Mesenchymal stem cell (in vitro differentiated cells and primary cell): ENCODE data around the gene FAM170A.

Source experiments
- DNase-seq: peaks from one replicate; pipeline ENCODE4 v3.0.0-alpha.2; 2013
- H2AFZ ChIP-seq: one replicate; pipeline ENCODE4 v1.6.1; 2013; ENCODE audit warnings: low read depth, mild to moderate bottlenecking, control low read depth, inconsistent platforms, low read length, moderate library complexity
- H2AK5ac ChIP-seq: 2 replicates; pipeline ENCODE4 v1.6.1; 2013; ENCODE audit warnings: low read length, moderate library complexity, mild to moderate bottlenecking, inconsistent platforms; ENCODE audit not compliant: severe bottlenecking
- H2BK120ac ChIP-seq: one replicate; pipeline ENCODE4 v1.6.1; 2013; ENCODE audit warnings: low read depth, mild to moderate bottlenecking, inconsistent platforms, low read length, moderate library complexity
- H2BK12ac ChIP-seq, 2 experiments: one replicate each; pipeline ENCODE4 v1.6.1; 2013; ENCODE audit warnings: inconsistent platforms in 2 of 2, low read length in 2 of 2, mild to moderate bottlenecking in 2 of 2, moderate library complexity in 2 of 2, control low read depth in 1 of 2
- H2BK15ac ChIP-seq: one replicate; pipeline ENCODE4 v1.6.1; 2013; ENCODE audit warnings: mild to moderate bottlenecking, low read depth, inconsistent platforms; ENCODE audit not compliant: poor library complexity, severe bottlenecking
- H2BK5ac ChIP-seq: 2 replicates; pipeline ENCODE4 v1.6.1; 2013; ENCODE audit warnings: low read depth, mild to moderate bottlenecking, low read length, control low read depth, inconsistent platforms; ENCODE audit not compliant: poor library complexity, severe bottlenecking
- H3K14ac ChIP-seq, 2 experiments: one replicate each; pipeline ENCODE4 v1.6.1; 2013; ENCODE audit warnings: inconsistent platforms in 2 of 2, low read length in 2 of 2, control low read depth in 1 of 2, mild to moderate bottlenecking in 1 of 2, moderate library complexity in 1 of 2
- H3K18ac ChIP-seq, 2 experiments: one replicate each; pipeline ENCODE4 v1.6.1; 2013; ENCODE audit warnings: inconsistent platforms in 2 of 2, low read length in 2 of 2, control low read depth in 1 of 2, low read depth in 1 of 2, mild to moderate bottlenecking in 1 of 2
- H3K23ac ChIP-seq, 2 experiments: one replicate each; pipeline ENCODE4 v1.6.1; 2013; ENCODE audit warnings: inconsistent platforms in 2 of 2, low read length in 2 of 2, mild to moderate bottlenecking in 2 of 2, moderate library complexity in 2 of 2, control low read depth in 1 of 2
- H3K27ac ChIP-seq: 2 replicates; pipeline ENCODE4 v1.5.1; 2013; ENCODE audit warnings: mild to moderate bottlenecking, moderate library complexity, low read length, control low read depth, inconsistent platforms; ENCODE audit not compliant: poor library complexity, severe bottlenecking
- H3K27me3 ChIP-seq, 2 experiments: 2 replicates each; pipeline versions ENCODE4 v1.6.1 to v1.7.0; 2013; ENCODE audit warnings: low read length in 2 of 2, mild to moderate bottlenecking in 2 of 2, moderate library complexity in 2 of 2, control low read depth in 1 of 2, inconsistent platforms in 1 of 2; ENCODE audit not compliant: control insufficient read depth in 1 of 2, insufficient read depth in 1 of 2
- H3K36me3 ChIP-seq, 2 experiments: 2 replicates each; pipeline versions ENCODE4 v1.6.1 to v1.7.0; 2013; ENCODE audit warnings: low read length in 2 of 2, control low read depth in 1 of 2, inconsistent platforms in 1 of 2, low read depth in 1 of 2, mild to moderate bottlenecking in 1 of 2; ENCODE audit not compliant: insufficient read depth in 2 of 2, control insufficient read depth in 1 of 2
- H3K4ac ChIP-seq, 2 experiments: one replicate each; pipeline ENCODE4 v1.6.1; 2013; ENCODE audit warnings: inconsistent platforms in 2 of 2, low read length in 2 of 2, mild to moderate bottlenecking in 2 of 2, moderate library complexity in 2 of 2, control low read depth in 1 of 2, low read depth in 1 of 2
- H3K4me1 ChIP-seq: 2 replicates; pipeline ENCODE4 v1.6.1; 2013; ENCODE audit warnings: low read depth, low read length, control low read depth; ENCODE audit not compliant: control insufficient read depth, insufficient read depth
- H3K4me2 ChIP-seq: 2 replicates; pipeline ENCODE4 v1.6.1; 2013; ENCODE audit warnings: low read length, mild to moderate bottlenecking, inconsistent platforms; ENCODE audit not compliant: poor library complexity, severe bottlenecking
- H3K4me3 ChIP-seq, 2 experiments: 2 replicates each; pipeline versions ENCODE4 v1.5.1 to v1.7.0; 2013; ENCODE audit warnings: low read length in 2 of 2, mild to moderate bottlenecking in 2 of 2, control low read depth in 1 of 2, low read depth in 1 of 2; ENCODE audit not compliant: insufficient read depth in 1 of 2
- H3K79me1 ChIP-seq: replicated peaks from 2 replicates; pipeline ENCODE4 v1.6.1; 2013; ENCODE audit warnings: mild to moderate bottlenecking, control low read depth, low read length, inconsistent platforms; ENCODE audit not compliant: poor library complexity, severe bottlenecking
- H3K9ac ChIP-seq: 2 replicates; pipeline ENCODE4 v1.7.0; 2013; ENCODE audit warnings: mild to moderate bottlenecking, low read length, moderate library complexity
- H3K9me3 ChIP-seq: 2 replicates; pipeline ENCODE4 v1.7.0; 2013; ENCODE audit warnings: mild to moderate bottlenecking, low read length; ENCODE audit not compliant: control insufficient read depth
- H4K8ac ChIP-seq: one replicate; pipeline ENCODE4 v1.6.1; 2013; ENCODE audit warnings: inconsistent platforms, mild to moderate bottlenecking, low read length, moderate library complexity
- H4K91ac ChIP-seq: one replicate; pipeline ENCODE4 v1.6.1; 2013; ENCODE audit warnings: mild to moderate bottlenecking, low read length, inconsistent platforms
- WGBS: methylation state at CpG from one replicate; pipeline ENCODE4 v1.1.7; 2013; ENCODE audit warnings: mixed read lengths; 5-methylcytosine and 5-hydroxymethylcytosine counted together

Gene FAM170A

GRCh38 chr5:119597728-119598298, 31.5 kb upstream of the FAM170A start:
- WGBS, result 67% methylated on average over 2 of the region's 2 CpGs
- Histone ChIP-seq H3K4ac (no peak overlapping the region), H3K27me3 (no peaks in the 10 kb centered on the region), H3K9me3 (no peaks in the 10 kb centered on the region), H2AK5ac (no peak overlapping the region), H3K36me3 (no peaks in the 10 kb centered on the region), H4K8ac (no peak overlapping the region), H2BK5ac (no peak overlapping the region), H3K14ac (no peak overlapping the region), H2BK15ac (no peak overlapping the region), H3K4me3 (no peak overlapping the region), H3K4me2 (no peak overlapping the region), H2BK120ac (no peak overlapping the region), H3K23ac (no peak overlapping the region), H3K79me1 (no peaks in the 10 kb centered on the region), H3K4me1 (no peaks in the 10 kb centered on the region), H3K27ac (no peak overlapping the region), H3K18ac (no peak overlapping the region), H2AFZ (no peak overlapping the region), H2BK12ac (no peak overlapping the region), H4K91ac (no peak overlapping the region), H3K9ac (no peak overlapping the region)
- DNase-seq, result no peak

GRCh38 chr5:119613937-119614336, 15.4 kb upstream of the FAM170A start:
- no peak overlapping the region for H2BK15ac ChIP-seq
- H3K14ac ChIP-seq, result no peak overlapping the region
- H3K27ac ChIP-seq, result no peak overlapping the region
- H2BK12ac ChIP-seq, result no peak overlapping the region
- no peak overlapping the region for H4K8ac ChIP-seq
- no peaks in the 10 kb centered on the region for H3K9me3 ChIP-seq
- no peaks in the 10 kb centered on the region for H3K4me1 ChIP-seq
- H3K36me3 ChIP-seq, result no peaks in the 10 kb centered on the region
- no peak overlapping the region for H2AK5ac ChIP-seq
- no peak overlapping the region for H3K9ac ChIP-seq
- no peak overlapping the region for H3K4me2 ChIP-seq
- H4K91ac ChIP-seq, result no peak overlapping the region
- H3K27me3 ChIP-seq, result no peaks in the 10 kb centered on the region
- no peak overlapping the region for H3K23ac ChIP-seq
- no peak overlapping the region for H2BK5ac ChIP-seq
- no peak overlapping the region for H3K18ac ChIP-seq
- no peak overlapping the region for H3K4ac ChIP-seq
- H2BK120ac ChIP-seq, result no peak overlapping the region
- H3K4me3 ChIP-seq, result no peak overlapping the region
- no peak for DNase-seq
- H2AFZ ChIP-seq, result no peak overlapping the region
- H3K79me1 ChIP-seq, result no peaks in the 10 kb centered on the region

- H3K4me2 ChIP-seq, result no peak overlapping the region
- DNase-seq, result no peak
- H4K91ac ChIP-seq, result no peak overlapping the region
- H2BK120ac ChIP-seq, result no peak overlapping the region
- H2BK5ac ChIP-seq, result no peak overlapping the region
- H3K4ac ChIP-seq, result no peak overlapping the region
- no peak overlapping the region for H4K8ac ChIP-seq
- no peak overlapping the region for H3K23ac ChIP-seq
- 79% methylated on average over 2 of the region's 2 CpGs for WGBS
- H3K9ac ChIP-seq, result no peak overlapping the region
- H2AK5ac ChIP-seq, result no peak overlapping the region
- H3K14ac ChIP-seq, result no peak overlapping the region
- H3K79me1 ChIP-seq, result no peaks in the 10 kb centered on the region
- no peak overlapping the region for H2BK15ac ChIP-seq
- H3K27ac ChIP-seq, result no peak overlapping the region
- H3K36me3 ChIP-seq, result no peaks in the 10 kb centered on the region
- H3K18ac ChIP-seq, result no peak overlapping the region
- H3K27me3 ChIP-seq, result no peaks in the 10 kb centered on the region
- no peak overlapping the region for H2AFZ ChIP-seq
- no peaks in the 10 kb centered on the region for H3K9me3 ChIP-seq
- H3K4me1 ChIP-seq, result no peaks in the 10 kb centered on the region
- H3K4me3 ChIP-seq, result no peak overlapping the region
- H2BK12ac ChIP-seq, result no peak overlapping the region
These were observed 14.5 kb upstream of the FAM170A start for GRCh38 chr5:119614838-119615237.

GRCh38 chr5:119626086-119626485, 3.3 kb upstream of the FAM170A start:
- peaks cover 11% of the 10 kb centered on the region for H3K9me3 ChIP-seq
- no peaks in the 10 kb centered on the region for H3K27me3 ChIP-seq
- H2AK5ac ChIP-seq, result no peak overlapping the region
- no peak overlapping the region for H3K27ac ChIP-seq
- no peak overlapping the region for H3K4me3 ChIP-seq
- no peak overlapping the region for H4K91ac ChIP-seq
- H3K9ac ChIP-seq, result no peak overlapping the region
- no peak overlapping the region for H2BK5ac ChIP-seq
- H3K14ac ChIP-seq, result no peak overlapping the region
- no peak overlapping the region for H3K23ac ChIP-seq
- no peak overlapping the region for H2BK120ac ChIP-seq
- H3K79me1 ChIP-seq, result no peaks in the 10 kb centered on the region
- no peak overlapping the region for H3K4ac ChIP-seq
- H3K4me2 ChIP-seq, result no peak overlapping the region
- H3K4me1 ChIP-seq, result no peaks in the 10 kb centered on the region
- no peak overlapping the region for H2BK15ac ChIP-seq
- no peak for DNase-seq
- no peaks in the 10 kb centered on the region for H3K36me3 ChIP-seq
- no peak overlapping the region for H2AFZ ChIP-seq
- H2BK12ac ChIP-seq, result no peak overlapping the region
- no CpG with 5 or more reads among the region's 2 CpGs for WGBS
- H3K18ac ChIP-seq, result no peak overlapping the region
- H4K8ac ChIP-seq, result no peak overlapping the region
